ENCODE measurements around the gene CLEC6A. TPM values are rescaled to one million over a fixed set of nuclear protein-coding genes. Genes with fewer than 3 reads are reported as not detected.
"Not testable (repeated sequence)": the region's sequence is repeated elsewhere in the genome, so short reads cannot be mapped to it uniquely, and the experiment has no call there.

The CLEC6A gene
- not detected for polyA plus RNA-seq (ENCODE audit: insufficient read length)

DNA sequence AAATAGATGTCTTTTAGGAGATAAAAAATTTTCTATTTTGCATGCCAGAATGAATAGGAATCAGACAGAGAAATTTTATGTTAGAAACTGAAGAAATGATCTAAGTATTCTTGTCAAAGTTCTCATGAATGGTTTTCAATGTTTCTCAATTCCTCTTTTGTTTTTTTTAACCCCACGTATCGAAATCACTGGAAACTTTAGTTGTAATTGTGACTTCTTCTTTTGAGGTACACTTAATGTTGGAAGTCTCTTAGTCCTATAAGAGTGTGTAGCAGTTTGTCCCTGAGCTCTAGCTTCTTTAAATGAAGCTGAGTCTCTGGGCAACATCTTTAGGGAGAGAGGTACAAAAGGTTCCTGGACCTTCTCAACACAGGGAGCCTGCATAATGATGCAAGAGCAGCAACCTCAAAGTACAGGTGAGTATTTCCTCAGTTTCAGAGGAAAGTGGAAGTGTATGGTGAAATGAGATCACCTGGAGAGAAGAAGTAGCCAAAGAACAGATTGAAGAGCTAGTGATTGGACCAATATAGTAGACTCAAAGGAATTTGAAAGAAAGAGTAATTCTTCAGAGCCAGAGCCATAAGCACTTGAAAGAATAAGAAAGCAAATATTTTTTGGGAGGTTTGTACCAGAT is at the start of gene CLEC6A:
TSS of gene CLEC6A (plus strand) at position 236 of the 634 bp plus-strand sequence. CDS start at position 386, 150 bp downstream.
- DNase-seq (ENCODE audit: low read depth): no peak

- not testable (repeated sequence) for DNase-seq (ENCODE audit: low read depth)
Measured at GRCh38 chr12:8419576-8419975, 36.2 kb upstream of the CLEC6A start.

GRCh38 chr12:8420506-8420905 is 35.3 kb upstream of the CLEC6A start:
- no peak for DNase-seq (ENCODE audit: low read depth)

GRCh38 chr12:8444536-8445278 is 11.1 kb upstream of the CLEC6A start:
- not testable (repeated sequence) for DNase-seq (ENCODE audit: low read depth)

- no peak for DNase-seq (ENCODE audit: low read depth)
Measured at GRCh38 chr12:8445731-8446130, 10.0 kb upstream of the CLEC6A start.

GRCh38 chr12:8446642-8447547 is 8.9 kb upstream of the CLEC6A start:
- DNase-seq (ENCODE audit: low read depth): no peak

DNA sequence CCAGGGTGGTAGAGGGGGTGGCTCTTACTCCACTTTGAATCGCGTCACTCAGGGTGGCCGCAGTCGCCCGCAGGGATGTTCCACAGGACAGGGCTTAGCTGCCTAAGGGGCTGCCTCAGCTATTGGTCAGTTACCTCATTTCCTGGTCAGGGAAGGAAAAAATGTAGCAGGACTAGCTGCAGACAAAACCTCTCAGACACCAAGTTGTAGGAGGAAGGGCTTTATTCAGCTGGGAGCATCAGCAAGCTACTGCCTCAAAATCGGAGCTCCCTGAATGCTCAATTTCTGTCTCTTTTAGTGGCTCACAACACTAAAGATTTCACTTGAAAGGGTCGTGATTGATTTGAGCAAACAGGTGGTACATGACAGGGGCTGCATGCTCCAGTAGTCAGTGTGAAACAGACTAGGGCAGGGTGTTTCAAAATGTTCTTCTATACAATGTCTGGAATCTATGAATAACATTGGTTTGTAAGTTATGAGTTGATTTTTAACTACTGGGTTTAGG is 6.4 kb upstream of the CLEC6A start:
- DNase-seq (ENCODE audit: low read depth): no peak

- no peak for DNase-seq (ENCODE audit: low read depth)
Measured at GRCh38 chr12:8452036-8452435, 3.7 kb upstream of the CLEC6A start.

- no peak for DNase-seq (ENCODE audit: low read depth)
Measured at GRCh38 chr12:8453021-8453513, 2.7 kb upstream of the CLEC6A start.

DNA sequence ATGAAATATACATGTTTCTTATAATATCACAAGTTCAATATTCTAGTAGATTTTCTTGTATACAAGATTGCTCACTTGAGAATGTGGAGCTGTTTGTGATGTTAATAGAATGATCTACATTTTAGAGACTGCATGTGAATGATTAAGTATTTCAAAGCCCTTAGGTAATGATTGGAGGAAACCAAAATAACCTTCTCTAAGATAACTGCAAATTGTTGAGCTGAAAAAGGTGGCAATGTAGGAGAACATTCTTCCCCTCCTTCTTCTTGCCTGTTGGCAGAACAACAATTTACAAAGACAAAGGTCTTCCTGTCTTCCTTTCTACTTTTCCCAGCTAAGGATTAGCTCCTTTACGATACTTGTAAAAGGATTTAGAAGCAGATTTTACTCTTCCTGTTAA is 2.0 kb upstream of the CLEC6A start:
- DNase-seq (ENCODE audit: low read depth): no peak

GRCh38 chr12:8455271-8455670 is 491 bp upstream of the CLEC6A start:
- no peak for DNase-seq (ENCODE audit: low read depth)

DNA sequence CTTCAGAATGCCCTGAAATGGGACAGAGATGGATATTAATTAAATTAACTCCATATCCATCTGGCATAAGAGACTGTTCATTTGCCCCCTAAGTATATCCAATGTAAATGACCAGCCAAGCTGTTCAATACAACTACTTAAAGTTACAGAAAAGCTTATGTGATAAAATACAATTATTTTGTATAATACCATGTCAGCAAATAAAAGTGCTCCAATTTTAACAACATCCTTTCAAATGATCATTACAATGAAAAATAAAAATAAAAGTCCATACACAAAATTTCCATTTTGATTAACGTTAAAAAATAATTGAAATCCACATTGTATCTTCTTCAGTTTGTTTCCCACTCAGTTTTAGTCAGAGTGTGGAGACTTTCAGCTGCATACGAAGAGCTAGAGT is 5.7 kb downstream of the CLEC6A start:
- no peak for DNase-seq (ENCODE audit: low read depth)

DNA sequence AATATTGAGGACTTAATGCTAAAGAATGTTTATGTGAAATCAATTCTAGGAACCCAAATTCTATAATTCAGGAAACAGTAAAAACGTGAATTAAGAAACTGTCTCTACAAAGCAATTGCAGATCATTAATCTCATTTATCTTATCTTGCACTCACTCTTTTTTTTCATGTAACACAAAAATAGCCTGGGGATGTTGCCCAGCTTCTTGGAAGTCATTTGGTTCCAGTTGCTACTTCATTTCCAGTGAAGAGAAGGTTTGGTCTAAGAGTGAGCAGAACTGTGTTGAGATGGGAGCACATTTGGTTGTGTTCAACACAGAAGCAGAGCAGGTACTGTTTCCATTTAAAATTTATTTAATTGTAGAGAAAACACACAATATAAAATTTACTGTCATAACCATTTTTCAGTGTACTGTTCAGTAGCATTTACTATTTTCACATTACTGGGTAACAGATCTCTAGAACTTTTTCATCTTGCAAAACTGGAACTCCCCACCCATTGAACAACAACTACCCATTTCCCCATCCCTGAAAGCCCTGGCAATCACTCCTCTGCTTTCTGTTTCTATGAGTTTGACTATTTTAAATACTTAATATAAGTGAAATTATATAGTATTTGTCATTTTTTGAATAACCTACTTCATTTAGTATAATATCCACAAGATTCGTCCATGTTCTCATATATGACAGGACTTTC is 9.7 kb downstream of the CLEC6A start:
- no peak for DNase-seq (ENCODE audit: low read depth)

GRCh38 chr12:8466241-8466640 is 10.5 kb downstream of the CLEC6A start:
- no peak for DNase-seq (ENCODE audit: low read depth)

DNA sequence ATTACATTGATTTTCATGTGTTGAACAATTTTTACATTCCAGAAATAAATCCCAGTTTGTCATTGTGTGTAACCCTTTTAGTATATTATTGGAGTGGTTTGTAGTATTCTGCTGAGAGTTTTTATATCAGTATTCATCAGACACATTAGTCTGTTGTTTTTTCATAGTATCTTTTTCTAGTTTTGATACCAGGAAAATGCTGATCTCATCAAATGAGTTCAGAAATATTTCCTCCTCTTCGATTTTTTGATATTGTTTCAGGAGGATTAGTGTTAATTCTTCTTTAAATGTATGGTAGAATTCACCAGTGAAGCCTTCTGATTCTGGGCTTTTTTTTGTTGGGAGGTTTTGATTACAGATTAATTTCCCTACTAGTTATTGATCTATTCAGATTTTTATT is 15.3 kb downstream of the CLEC6A start:
- no peak for DNase-seq (ENCODE audit: low read depth)

- DNase-seq (ENCODE audit: low read depth): no peak
Measured at GRCh38 chr12:8475508-8476203, 19.9 kb downstream of the CLEC6A start.

DNA sequence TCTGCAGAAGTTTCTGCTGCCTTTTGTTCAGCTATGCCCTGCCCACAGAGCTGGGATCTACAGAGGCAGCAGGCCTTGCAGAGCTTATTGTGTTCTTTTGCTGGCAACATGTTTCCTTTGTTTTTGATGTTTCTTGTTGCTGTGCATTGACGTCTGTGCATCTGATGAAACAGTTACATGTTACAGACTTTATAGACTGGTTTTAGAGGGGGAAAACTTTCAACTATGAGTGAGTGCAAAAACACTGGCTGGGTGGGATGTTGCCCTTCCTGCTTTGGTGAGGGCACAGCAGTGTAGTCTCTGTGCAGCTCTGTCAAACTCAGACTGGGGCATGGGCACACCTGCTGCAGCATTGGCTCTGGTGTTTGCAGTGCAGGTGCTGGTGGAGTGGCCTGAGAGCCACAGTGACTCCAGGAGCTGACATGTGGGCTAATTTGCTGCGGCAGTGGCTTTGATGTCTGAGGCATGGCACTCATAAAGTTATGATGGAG is 26.9 kb downstream of the CLEC6A start:
- DNase-seq (ENCODE audit: low read depth): no peak

DNA sequence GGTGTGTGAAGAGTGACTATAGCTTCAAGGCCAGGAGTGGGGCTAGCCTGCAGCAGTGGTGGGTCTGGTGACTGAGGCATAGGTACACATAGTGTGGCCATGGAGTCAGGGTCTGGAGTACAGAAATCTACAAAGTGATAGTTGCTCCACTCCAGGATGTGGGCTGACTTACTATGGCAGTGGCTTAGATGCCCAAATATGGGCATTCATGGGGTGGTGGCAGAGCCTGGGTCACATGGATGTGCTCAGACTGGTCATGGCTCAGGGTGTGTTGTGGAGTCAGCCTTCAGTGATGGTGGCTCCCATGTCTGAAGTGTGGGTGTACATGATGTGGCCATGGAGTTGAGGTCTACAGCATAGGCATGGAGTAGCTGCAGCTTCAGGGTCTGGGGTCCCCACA is 27.3 kb downstream of the CLEC6A start:
- no peak for DNase-seq (ENCODE audit: low read depth)

- no peak for DNase-seq (ENCODE audit: low read depth)
Measured at GRCh38 chr12:8491646-8492530, 36.1 kb downstream of the CLEC6A start.
